IPS DF 6.9 (cell line): Measurements from ENCODE around the gene APOC4.

Experiments used
- DNase-seq: peaks from one replicate; pipeline ENCODE4 v3.0.0-alpha.2; 2013; ENCODE audit warnings: low read depth, low spot score
- H3K27ac ChIP-seq: one replicate; pipeline ENCODE4 v1.5.1; 2013; ENCODE audit warnings: low read length, control low read depth
- H3K27me3 ChIP-seq: 2 replicates; pipeline ENCODE4 v1.6.1; 2013; ENCODE audit warnings: mild to moderate bottlenecking, low read length; ENCODE audit not compliant: control insufficient read depth, insufficient read depth
- H3K36me3 ChIP-seq: 2 replicates; pipeline ENCODE4 v1.6.1; 2013; ENCODE audit warnings: low read length; ENCODE audit not compliant: control insufficient read depth, insufficient read depth
- H3K4me1 ChIP-seq: 2 replicates; pipeline ENCODE4 v1.6.1; 2013; ENCODE audit warnings: low read length; ENCODE audit not compliant: control insufficient read depth, insufficient read depth
- H3K4me3 ChIP-seq: 2 replicates; pipeline ENCODE4 v1.5.1; 2013; ENCODE audit warnings: mild to moderate bottlenecking, low read length
- H3K9me3 ChIP-seq: 2 replicates; pipeline ENCODE4 v1.6.1; 2013; ENCODE audit warnings: low read length, inconsistent platforms; ENCODE audit not compliant: control insufficient read depth, insufficient read depth
- WGBS: extraction: QIAGEN DNeasy Blood & Tissue Kit; methylation state at CpG from one replicate; pipeline ENCODE4 v1.1.7; 2013; ENCODE audit warnings: mixed read lengths, missing lambda C conversion rate; ENCODE audit not compliant: insufficient read length, insufficient coverage; 5-methylcytosine and 5-hydroxymethylcytosine counted together

APOC4 gene

GRCh38 chr19:44992336-44993163 lies 50.5 kb downstream of the APOC4 start:
- no peak for DNase-seq
- H3K4me3 ChIP-seq, result no peak overlapping the region
- no CpG with 5 or more reads among the region's 44 CpGs for WGBS
- peaks cover 15% of the 10 kb centered on the region for H3K36me3 ChIP-seq
- H3K27ac ChIP-seq, result no peak overlapping the region
- H3K27me3 ChIP-seq, result no peaks in the 10 kb centered on the region
- H3K9me3 ChIP-seq, result no peaks in the 10 kb centered on the region
- H3K4me1 ChIP-seq, result no peaks in the 10 kb centered on the region

GRCh38 chr19:44993526-44993925 lies 51.5 kb downstream of the APOC4 start:
- Histone ChIP-seq H3K36me3 (peaks cover 13% of the 10 kb centered on the region), H3K4me1 (no peaks in the 10 kb centered on the region), H3K4me3 (no peak overlapping the region; the same call in 1 of the 2 replicates), H3K27me3 (no peaks in the 10 kb centered on the region; the same call in 1 of the 2 replicates), H3K9me3 (no peaks in the 10 kb centered on the region), H3K27ac (no peak overlapping the region)
- WGBS, result no CpG with 5 or more reads among the region's 6 CpGs
- DNase-seq, result no peak

DNA sequence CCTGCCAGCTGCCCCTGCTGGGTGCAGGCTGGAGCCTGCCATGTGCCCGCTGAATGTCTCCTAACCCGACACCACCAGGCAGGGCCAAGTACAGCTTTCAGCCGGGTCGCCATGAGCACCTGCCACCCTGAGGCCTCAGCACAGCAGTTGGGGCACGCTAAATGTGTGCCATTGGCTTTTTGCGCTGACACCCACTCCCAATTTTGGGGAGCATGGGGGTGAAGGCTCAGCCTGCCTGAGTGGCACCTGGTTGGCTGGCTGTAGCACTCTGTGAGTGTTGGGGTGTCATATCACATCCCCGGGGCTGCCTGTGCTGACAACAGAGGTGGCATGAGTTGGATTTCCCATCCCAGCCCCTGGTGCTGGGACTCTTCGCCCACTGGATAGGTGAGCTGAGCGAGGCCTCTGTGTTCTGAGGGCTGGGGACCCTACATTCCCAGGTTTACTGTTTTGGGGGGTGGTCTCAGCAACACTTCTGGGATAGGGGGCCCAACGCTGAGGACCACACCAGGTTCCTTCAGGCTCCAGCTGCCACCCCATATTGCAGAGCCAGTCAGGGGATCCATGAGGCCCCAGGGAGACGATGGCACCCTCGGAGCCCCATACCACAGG lies 52.0 kb downstream of the APOC4 start:
- H3K9me3 ChIP-seq, result no peaks in the 10 kb centered on the region
- H3K27me3 ChIP-seq, result no peaks in the 10 kb centered on the region; the same call in 1 of the 2 replicates
- no peak overlapping the region for H3K27ac ChIP-seq
- DNase-seq, result no peak
- H3K4me1 ChIP-seq, result no peaks in the 10 kb centered on the region
- H3K36me3 ChIP-seq, result peaks cover 13% of the 10 kb centered on the region
- no CpG with 5 or more reads among the region's 12 CpGs for WGBS
- no peak overlapping the region for H3K4me3 ChIP-seq
